H1 (cell line): ENCODE data around the gene LRRIQ3. TPM values are rescaled to one million over a fixed set of nuclear protein-coding genes. Genes with fewer than 3 reads are reported as not detected.

ENCODE experiments used
- EGR1 ChIP-seq: IDR thresholded peaks from 2 replicates; pipeline ENCODE4 v1.6.1; 2011; ENCODE audit warnings: low read depth, low read length, borderline replicate concordance
- NANOG ChIP-seq: IDR thresholded peaks from 2 replicates; pipeline ENCODE4 v1.6.1; 2011; ENCODE audit warnings: low read length, low read depth, mild to moderate bottlenecking, inconsistent platforms; ENCODE audit not compliant: insufficient read depth, poor library complexity, severe bottlenecking
- PHF8 ChIP-seq: fragments of 200-600 bp; sonication (generic); conservative IDR thresholded peaks from 2 replicates; pipeline ENCODE4 v1.7.1; 2012; ENCODE audit warnings: low read depth, mild to moderate bottlenecking, inconsistent platforms, low read length, moderate library complexity
- RNF2 ChIP-seq: fragments of 200-900, 300-1000 bp; sonication (generic); IDR thresholded peaks from 2 replicates; pipeline ENCODE4 v1.7.1; 2016; ENCODE audit warnings: borderline replicate concordance, low read depth, mild to moderate bottlenecking, antibody characterized with exemption, low read length; ENCODE audit not compliant: poor library complexity, severe bottlenecking; ENCODE audit errors: missing control alignments
- SAP30 ChIP-seq: fragments of 300-600 bp; sonication (generic); IDR thresholded peaks from 2 replicates; pipeline ENCODE4 v1.7.1; 2012; ENCODE audit warnings: low read length, moderate library complexity, mild to moderate bottlenecking, inconsistent platforms; ENCODE audit not compliant: insufficient read depth, insufficient replicate concordance
- TEAD4 ChIP-seq: IDR thresholded peaks from 2 replicates; pipeline ENCODE4 v1.6.1; 2012; ENCODE audit warnings: low read depth, low read length, inconsistent platforms, mixed read lengths
- polyA plus RNA-seq, 7 experiments: library from polyadenylated mRNA; depleted of rRNA in 3 of 7; stranded (reverse) in 5 of 7; unstranded in 2 of 7; fragments of >200 nt in 5 of 7; fragments of 200-250 nt in 2 of 7; gene quantifications; 1 replicate in 5 of 7; 2 replicates in 1 of 7; 4 replicates in 1 of 7; pipeline versions ENCODE4 v1.2.1 to v1.2.3, GENCODE V29; 2011 to 2013; ENCODE audit warnings: missing spikeins in 2 of 7, mixed read lengths in 2 of 7
- total RNA-seq: library from RNA; stranded (reverse); fragmentation: NEBNext Ultra II Directional; extraction: Animal tissue kit (Norgen Biotek cat#: 25700); gene quantifications from 2 replicates; pipeline ENCODE4 v1.2.1, GENCODE V29; 2021
- TF ChIP-seq, protein P1 (sequence below): IDR thresholded peaks from 2 replicates; pipeline ENCODE4 v1.6.1; 2011; ENCODE audit warnings: low read depth, mild to moderate bottlenecking, low read length; ENCODE audit not compliant: insufficient read depth

Gene LRRIQ3
- total and polyA plus RNA-seq, 2 of the 8 experiments (the other 6 are each of a cell fraction or from before 2014, with no cell fraction given): 0.08 to 0.19 TPM

DNA sequence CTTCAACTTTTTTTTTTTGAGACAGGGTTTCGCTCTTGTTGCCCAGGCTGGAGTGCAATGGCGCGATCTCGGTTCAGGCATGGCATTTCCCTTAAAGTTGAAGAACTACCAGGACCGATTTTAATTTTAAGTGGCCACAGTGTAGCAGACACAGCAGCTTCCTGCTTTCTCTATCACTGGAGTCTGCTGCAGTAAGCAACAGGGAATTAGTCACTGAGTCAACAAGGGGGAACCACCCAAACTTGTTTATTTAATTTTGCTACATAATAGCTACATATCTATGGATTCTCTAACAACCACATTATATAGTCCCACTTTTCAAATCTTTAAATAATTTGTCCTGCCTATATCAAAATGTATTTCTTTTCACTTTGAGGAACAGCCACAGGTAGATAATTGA lies 24.7 kb upstream of the LRRIQ3 start (continued):
- no peak for TF ChIP-seq TEAD4
- no peak for TF ChIP-seq PHF8
- TF ChIP-seq EGR1: no peak
- TF ChIP-seq, protein P1, sequence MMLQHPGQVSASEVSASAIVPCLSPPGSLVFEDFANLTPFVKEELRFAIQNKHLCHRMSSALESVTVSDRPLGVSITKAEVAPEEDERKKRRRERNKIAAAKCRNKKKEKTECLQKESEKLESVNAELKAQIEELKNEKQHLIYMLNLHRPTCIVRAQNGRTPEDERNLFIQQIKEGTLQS: no peak
- TF ChIP-seq RNF2: no peak
- no peak for TF ChIP-seq NANOG
- TF ChIP-seq SAP30: no peak
